GM13976 (cell line): ENCODE data around the gene ATP8A1.

Experiments used
- DNase-seq: peaks from one replicate; pipeline ENCODE4 v3.0.0; 2012; ENCODE audit warnings: low spot score
- CTCF ChIP-seq: IDR thresholded peaks from 2 replicates; pipeline ENCODE4 v1.5.1; 2012; ENCODE audit warnings: borderline replicate concordance, mild to moderate bottlenecking; ENCODE audit not compliant: insufficient read depth; ENCODE audit errors: extremely low read depth, missing control alignments, control extremely low read depth
- in situ Hi-C: fragments of 300-500 bp; cut with MboI; formaldehyde crosslinking; loops from one replicate; pipeline ENCODE4 v1.12.0; 2022; ENCODE audit warnings: low sequenced_read_pairs, mixed read lengths, inconsistent platforms; ENCODE audit not compliant: unreplicated experiment

Gene ATP8A1

GRCh38 chr4:42404001-42404400 is 252.9 kb downstream of the ATP8A1 start:
- no peak for TF ChIP-seq CTCF
- in situ Hi-C loops: no loop called here
- DNase-seq: no peak

GRCh38 chr4:42401171-42401570 is 255.7 kb downstream of the ATP8A1 start:
- DNase-seq: no peak
- in situ Hi-C loops: no loop called here

GRCh38 chr4:42399393-42399792 is 257.5 kb downstream of the ATP8A1 start:
- in situ Hi-C loops: no loop called here
- DNase-seq: no peak
- TF ChIP-seq CTCF: no peak

More at GRCh38 chr4:42401171-42401570, 255.7 kb downstream of the ATP8A1 start:
- no peak for TF ChIP-seq CTCF

DNA sequence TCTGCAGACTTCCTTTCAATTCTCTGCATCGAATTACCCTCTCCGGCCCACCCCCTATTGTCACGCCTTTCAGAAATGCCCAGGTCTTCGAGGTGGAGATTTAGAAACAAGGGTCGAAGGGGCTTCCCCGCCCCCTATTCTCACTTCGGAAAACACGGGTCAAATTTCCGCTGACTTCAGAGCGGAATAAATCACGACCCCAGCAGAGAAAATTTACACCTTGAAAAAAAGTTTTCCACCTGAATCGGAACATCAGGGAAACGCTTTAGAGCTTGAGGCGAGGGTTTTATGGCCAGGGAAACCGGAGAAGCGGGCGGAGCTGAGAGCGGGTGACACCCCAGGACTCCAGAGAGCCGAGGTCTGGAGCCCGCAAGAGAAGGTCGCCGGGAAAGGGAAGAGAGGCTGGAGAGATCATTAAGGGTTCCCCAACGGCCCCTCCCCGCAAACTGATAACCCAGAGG is 258.0 kb downstream of the ATP8A1 start:
- DNase-seq: no peak
- no peak for TF ChIP-seq CTCF
- in situ Hi-C loops: no loop called here

DNA sequence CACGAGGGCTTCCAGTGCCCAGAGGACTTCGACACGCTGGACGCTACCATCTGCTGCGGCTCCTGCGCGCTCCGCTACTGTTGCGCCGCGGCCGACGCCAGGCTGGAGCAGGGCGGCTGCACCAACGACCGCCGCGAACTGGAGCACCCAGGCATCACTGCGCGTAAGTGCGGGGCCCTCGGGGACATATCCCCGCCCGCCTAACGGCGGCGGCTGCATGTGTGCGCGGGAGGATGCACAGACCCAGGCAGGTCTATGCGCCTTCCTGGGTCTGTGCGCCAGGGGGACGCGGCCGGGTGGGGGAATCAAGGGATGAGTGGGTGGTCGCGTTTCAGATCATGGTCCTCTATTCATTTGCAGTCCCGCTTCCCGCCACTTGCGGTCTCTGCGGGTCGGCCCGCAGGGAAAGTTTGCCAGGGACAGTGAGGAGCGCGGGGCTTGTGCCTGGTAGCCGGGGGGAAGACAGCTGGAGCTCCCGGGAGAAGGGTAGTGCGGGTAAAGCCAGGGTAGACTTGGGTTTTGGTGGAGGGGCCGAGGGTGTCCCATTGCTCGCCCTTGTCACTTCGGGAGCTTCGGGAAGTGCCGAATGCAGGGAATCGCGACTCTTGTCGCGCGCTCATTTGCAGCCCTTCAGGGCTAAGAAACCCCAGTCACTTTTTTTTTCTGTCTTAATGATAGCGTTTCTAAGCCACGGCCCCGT is 258.6 kb downstream of the ATP8A1 start:
- TF ChIP-seq CTCF: no peak
- peak; percentile 42 for DNase-seq
- in situ Hi-C loops: no loop called here

DNA sequence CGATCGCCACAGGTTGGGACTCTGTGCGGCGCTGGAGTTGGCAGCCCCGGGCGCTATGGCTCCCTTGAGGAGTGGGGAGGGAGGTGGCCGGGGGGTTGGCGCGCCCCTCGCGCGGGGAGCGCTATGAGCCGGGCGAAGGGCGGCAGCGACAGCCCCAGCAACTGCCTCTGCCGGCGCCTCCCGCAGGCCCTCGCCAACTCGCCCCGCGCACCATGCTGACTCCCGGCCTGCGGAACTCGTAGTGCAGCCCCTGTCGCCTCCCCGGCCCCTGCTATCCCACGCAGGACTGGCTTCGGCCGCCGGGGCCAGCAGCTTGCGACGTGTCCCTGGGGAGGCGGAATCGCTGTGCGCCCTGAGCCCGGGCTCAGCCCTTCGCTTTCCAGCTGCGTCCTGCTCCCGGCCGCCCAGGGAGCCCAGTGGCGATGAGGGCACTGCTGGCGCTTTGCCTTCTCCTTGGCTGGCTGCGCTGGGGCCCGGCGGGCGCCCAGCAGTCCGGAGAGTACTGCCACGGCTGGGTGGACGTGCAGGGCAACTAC is 259.2 kb downstream of the ATP8A1 start:
- DNase-seq: peak; percentile 57
- TF ChIP-seq CTCF: no peak
- in situ Hi-C loops: no loop called here
